Left hindlimb (tissue), 1 donor: Measurements from ENCODE around the gene C1QA.
A peak's percentile ranks its signal among the peaks of the same experiment; 100 is the strongest.
"Not testable (repeated sequence)": the region's sequence is repeated elsewhere in the genome, so short reads cannot be mapped to it uniquely, and the experiment has no call there.

ENCODE experiments used
- DNase-seq: peaks from one replicate; pipeline ENCODE4 v3.0.0-alpha.2; 2018

C1QA gene

DNA sequence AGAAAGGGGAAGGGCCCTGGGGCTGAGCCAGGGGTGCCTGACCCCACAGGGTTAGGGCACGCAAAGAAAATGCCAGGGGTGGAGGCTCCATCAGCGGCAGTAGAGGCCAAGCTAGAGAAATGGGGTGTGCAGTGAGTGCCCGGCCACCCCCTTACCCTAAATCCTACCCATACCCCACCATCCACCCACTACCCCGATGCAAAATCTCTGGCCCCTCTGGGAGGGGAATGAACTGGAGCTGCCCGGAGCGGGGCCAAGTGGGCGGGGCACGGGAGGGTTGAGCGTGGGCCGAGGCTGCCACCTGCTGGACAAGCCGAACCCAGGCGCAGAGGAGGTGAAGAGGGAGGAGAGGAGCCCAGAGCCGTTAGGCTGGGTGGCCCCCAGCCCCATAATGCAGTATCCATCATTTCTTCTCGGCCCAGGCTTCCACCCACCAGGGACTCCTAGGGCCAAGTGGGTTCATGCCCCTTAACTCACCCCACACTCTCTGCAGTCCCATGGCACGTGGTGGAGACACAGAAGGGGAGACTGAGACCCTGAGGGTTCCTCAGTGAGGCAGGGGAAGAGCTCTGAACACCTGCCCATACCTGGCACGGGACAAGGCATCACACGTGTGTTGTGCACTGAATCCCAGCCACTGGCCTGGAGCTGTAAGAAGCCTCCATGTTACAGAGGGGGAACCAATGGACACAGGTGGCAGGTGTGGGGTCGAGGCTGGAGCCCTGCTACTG, 5.6 kb downstream of the C1QA start:
- DNase-seq, result peak; percentile 82

- DNase-seq, result no peak
Observed at GRCh38 chr1:22643381-22643780, 7.0 kb downstream of the C1QA start, which contains the start of gene C1QC. Gene C1QC (plus strand): TSS chr1:22643633. CDS start chr1:22644024, 391 bp downstream.

GRCh38 chr1:22643928-22644327, 7.5 kb downstream of the C1QA start:
- no peak for DNase-seq

- no peak for DNase-seq
Observed at GRCh38 chr1:22645931-22646330, 9.5 kb downstream of the C1QA start.

GRCh38 chr1:22646384-22646783, 10.0 kb downstream of the C1QA start:
- DNase-seq, result no peak

- DNase-seq, result no peak
Observed at GRCh38 chr1:22650089-22650693, 13.8 kb downstream of the C1QA start.

DNA sequence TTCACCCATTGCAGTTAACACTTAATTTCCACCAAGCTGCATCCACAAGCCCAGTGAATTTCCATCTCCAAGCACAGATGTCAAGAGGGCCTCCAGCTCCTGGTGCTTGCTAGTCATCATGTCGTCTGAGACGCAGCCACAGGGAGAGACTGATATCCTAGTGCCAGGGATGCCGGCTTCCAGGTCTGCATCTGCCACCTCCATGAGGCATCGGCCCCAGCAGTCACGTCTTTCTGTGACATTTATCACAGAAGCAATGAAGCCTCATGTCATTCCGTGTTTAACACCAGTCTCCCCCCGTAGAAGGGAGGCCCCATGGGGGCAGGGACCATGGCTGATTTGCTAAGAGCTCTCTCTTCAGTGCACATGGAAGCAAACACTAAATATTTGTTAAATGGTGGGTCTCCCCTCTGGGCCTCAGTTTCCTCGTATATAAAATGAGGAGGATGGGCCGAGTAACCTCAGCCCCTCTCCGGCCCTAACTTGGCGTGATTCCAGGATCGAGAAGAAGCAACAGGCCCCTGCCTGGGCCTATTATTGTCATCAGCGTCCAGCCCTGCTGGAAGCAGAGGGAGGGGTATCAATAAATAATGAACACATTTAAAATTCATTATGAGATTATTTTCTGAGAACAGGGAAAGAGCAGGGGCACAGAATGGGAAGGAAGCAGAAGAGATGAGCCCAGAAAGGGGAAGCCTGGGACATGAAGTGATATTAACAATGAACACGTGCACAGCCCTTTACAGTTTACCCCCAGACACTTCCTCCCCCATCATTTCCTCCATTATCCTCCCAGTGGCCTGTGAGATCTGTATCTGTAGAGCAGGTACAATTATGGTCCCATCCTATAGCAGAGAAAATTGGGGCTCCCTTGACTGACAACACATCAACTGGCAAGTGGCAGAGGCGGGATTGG, 15.8 kb downstream of the C1QA start:
- no peak for DNase-seq

DNA sequence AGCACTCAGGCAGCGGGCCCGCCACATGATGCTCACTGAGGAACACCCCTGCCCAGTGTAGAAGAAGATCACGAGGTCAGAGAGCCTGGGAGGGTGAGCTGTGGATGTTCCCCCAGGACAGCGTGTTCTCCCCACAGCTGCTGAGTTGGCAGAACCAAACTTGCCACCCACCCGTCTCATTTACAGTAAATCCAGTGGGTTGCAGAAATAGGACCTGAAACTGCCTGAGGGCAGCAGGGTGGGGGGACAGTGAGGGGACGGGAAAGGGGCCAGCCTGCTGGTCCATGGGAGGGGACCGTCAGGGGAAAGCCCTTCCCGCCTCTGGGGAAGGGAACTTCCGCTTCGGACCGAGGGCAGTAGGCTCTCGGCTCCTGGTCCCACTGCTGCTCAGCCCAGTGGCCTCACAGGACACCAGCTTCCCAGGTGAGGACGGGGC, 16.5 kb downstream of the C1QA start, which contains the start of gene C1QB:
Gene C1QB (plus strand): TSS at position 356 of the 436 bp plus-strand sequence. CDS start 6,227 bp downstream, outside the sequence.
- no peak for DNase-seq

DNA sequence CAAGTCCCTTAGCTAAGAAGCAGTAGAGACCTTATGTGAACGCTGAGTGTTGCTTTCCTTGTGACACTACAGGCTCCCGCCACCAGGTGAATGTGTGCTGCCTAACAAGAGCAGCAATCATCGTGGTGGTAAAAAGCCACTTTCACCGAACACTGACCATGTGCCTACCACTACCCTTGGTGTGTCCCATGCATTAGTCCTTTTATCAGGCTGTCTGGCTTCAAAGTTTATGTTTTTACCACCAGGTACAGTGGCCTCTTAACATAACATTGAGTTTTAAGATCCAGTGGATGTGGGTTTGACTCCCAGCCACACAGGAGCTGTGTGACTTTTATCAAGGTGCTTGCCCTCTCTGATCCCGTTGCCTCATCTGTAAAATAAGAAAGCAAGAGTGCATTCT, 18.3 kb downstream of the C1QA start:
- no peak for DNase-seq

- DNase-seq, result no peak
Observed at GRCh38 chr1:22658385-22659163, 22.1 kb downstream of the C1QA start.

GRCh38 chr1:22660716-22661241, 24.4 kb downstream of the C1QA start:
- DNase-seq, result peak; percentile 21

- DNase-seq, result no peak
Observed at GRCh38 chr1:22661880-22662279, 25.5 kb downstream of the C1QA start.

- DNase-seq, result no peak
Observed at GRCh38 chr1:22662318-22662717, 25.9 kb downstream of the C1QA start.

- peak; percentile 6 for DNase-seq
Observed at GRCh38 chr1:22662986-22663408, 26.6 kb downstream of the C1QA start.

DNA sequence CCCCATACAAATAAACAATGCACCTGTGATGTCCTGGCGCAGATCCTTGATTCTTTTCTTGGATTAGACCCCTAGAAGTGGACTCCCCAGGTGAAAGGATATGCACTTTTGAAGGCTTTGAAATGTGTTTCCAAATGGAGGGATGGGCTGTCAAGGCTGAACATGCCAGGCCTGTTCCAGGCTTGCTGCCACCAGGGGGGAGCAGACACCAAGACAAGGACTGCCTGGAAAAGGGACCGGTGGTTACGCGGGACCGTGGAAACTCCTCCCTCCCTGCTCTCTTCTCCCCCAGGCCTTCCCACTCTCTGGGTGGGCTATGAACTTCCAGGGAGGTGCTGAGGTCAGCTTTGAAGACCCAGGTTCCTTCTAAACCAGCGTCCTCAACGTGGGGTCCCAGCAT, 29.3 kb downstream of the C1QA start:
- peak; percentile 58 for DNase-seq

DNA sequence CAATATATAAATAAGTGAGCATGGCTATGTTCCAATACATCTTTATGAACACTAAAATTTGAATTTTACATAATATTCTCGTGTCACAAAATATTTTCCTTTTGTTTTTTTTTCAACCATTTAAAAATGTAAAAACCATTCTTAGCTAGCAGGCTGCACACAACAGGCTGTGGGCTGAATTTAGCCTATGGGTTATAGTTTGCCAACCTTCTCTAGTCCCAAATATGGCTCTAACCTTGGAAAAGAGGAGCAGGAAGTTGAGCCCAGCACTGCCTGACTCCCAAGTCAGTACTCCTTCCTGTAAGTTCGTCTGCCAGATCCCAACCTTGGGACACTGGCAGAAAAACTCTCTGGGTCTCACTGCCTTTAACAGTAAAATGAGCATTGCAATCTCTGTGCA, 30.0 kb downstream of the C1QA start:
- DNase-seq, result peak; percentile 11

GRCh38 chr1:22668840-22669239, 32.4 kb downstream of the C1QA start:
- not testable (repeated sequence) for DNase-seq

DNA sequence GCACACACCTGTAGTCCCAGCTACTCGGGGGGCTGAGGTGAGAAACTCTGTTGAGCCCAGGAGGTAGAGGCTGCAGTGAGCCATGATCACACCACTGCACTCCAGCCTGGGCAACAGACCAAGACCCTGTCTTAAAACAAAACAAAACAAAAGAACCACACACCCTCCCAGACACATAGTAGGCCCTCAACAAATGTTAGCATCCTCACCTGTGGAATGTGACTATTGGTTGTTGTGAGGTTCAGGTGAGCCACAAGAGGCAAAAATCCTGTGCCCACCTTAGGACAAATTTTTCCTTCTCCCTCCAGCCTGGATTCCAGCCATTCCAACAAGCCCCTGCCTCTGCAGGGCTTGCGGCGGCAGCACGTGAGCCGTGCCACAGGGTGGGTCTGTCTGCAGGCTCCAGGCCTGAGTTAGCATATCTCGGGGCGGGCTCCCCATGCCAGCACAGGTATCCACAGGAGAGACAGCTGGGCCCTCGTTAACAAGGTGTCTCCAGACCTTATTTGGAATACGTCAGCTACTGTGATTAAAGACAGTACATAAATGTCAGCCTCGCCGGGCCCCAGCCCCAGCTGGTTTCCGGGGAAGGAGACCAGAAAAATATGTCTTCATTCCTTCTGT, 34.0 kb downstream of the C1QA start:
- DNase-seq, result peak; percentile 21

GRCh38 chr1:22671999-22672398, 35.6 kb downstream of the C1QA start:
- DNase-seq, result peak; percentile 10

- no peak for DNase-seq
Observed at GRCh38 chr1:22673486-22674409, 37.3 kb downstream of the C1QA start.

DNA sequence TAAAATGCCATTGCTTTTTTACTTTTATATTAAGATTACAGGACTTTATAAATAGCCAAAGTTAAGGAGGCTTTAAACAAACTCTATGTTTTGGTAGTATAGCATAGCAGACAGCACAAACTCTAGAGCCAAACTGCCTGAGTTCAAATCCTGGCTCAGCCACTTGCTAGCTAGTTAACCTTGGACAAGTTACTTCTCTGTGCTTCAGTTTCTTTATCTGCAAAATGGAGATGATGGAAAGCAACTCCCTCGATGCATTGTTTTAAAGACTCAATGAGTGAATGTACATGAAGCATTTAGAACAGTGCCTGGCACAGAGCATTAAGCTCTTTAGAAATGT, 38.0 kb downstream of the C1QA start:
- no peak for DNase-seq
